H1 (cell line): ENCODE results near the gene ANXA3. TPM values are rescaled to one million over a fixed set of nuclear protein-coding genes. Genes with fewer than 3 reads are reported as not detected.

Experiments
- CTCF ChIA-PET: fragments of 300-600 bp; sonication (Branson Sonifier 250); formaldehyde crosslinking; loops from one replicate; lab custom pipeline; 2021; ENCODE audit not compliant: partially characterized antibody; lab: Charles Lee
- POLR2A ChIA-PET: fragments of 300-600 bp; sonication (Branson Sonifier 250); formaldehyde crosslinking; loops from one replicate; lab custom pipeline; 2021; ENCODE audit warnings: inconsistent platforms; ENCODE audit not compliant: partially characterized antibody; lab: Charles Lee
- DNase-seq, 2 experiments: peaks; one replicate each; pipeline versions ENCODE4 v3.0.0 to v3.0.0-alpha.2; 2010 to 2022; ENCODE audit warnings: low spot score in 2 of 2, low read depth in 1 of 2, mixed read lengths in 1 of 2
- FAIRE-seq: peaks from 2 replicates; lab custom pipeline; 2011; peaks lifted over from hg19 to GRCh38; lab: Jason Lieb, UNC
- H2AFZ ChIP-seq: 2 replicates; pipeline ENCODE4 v1.8.1; 2012; ENCODE audit warnings: low read length, inconsistent platforms
- H2AK5ac ChIP-seq: 2 replicates; pipeline ENCODE4 v1.6.1; 2013; ENCODE audit warnings: low read depth, low read length
- H2BK120ac ChIP-seq: replicated peaks from 2 replicates; pipeline ENCODE3; 2013; ENCODE audit warnings: low read depth, low read length, inconsistent platforms
- H2BK12ac ChIP-seq: 2 replicates; pipeline ENCODE4 v1.6.1; 2013; ENCODE audit warnings: low read depth, low read length
- H2BK15ac ChIP-seq: 2 replicates; pipeline ENCODE4 v1.6.1; 2013; ENCODE audit warnings: low read length
- H2BK20ac ChIP-seq: 2 replicates; pipeline ENCODE4 v1.6.1; 2013; ENCODE audit warnings: low read length
- H2BK5ac ChIP-seq: 2 replicates; pipeline ENCODE4 v1.6.1; 2013; ENCODE audit warnings: low read depth, low read length
- H3K14ac ChIP-seq: 2 replicates; pipeline ENCODE4 v1.6.1; 2013; ENCODE audit warnings: inconsistent platforms; ENCODE audit not compliant: insufficient read length
- H3K18ac ChIP-seq: 2 replicates; pipeline ENCODE4 v1.6.1; 2013; ENCODE audit warnings: low read length; ENCODE audit errors: extremely low read depth
- H3K23ac ChIP-seq: 2 replicates; pipeline ENCODE4 v1.6.1; 2013; ENCODE audit warnings: inconsistent platforms; ENCODE audit not compliant: insufficient read length
- H3K23me2 ChIP-seq: 2 replicates; pipeline ENCODE4 v1.6.1; 2013; ENCODE audit warnings: low read depth, low read length
- H3K27ac ChIP-seq: 2 replicates; pipeline ENCODE4 v1.6.1; 2011; ENCODE audit warnings: low read depth, low read length, inconsistent platforms
- H3K27me3 ChIP-seq, 4 experiments: replicated peaks in 1 of 4; 1 replicate in 1 of 4; 2 replicates in 3 of 4; pipeline versions ENCODE4 v1.6.1 to v1.8.1; 2011 to 2013; ENCODE audit warnings: low read length in 3 of 4, mild to moderate bottlenecking in 3 of 4, inconsistent platforms in 2 of 4, mixed read lengths in 2 of 4, moderate library complexity in 1 of 4; ENCODE audit not compliant: control insufficient read depth in 3 of 4, insufficient read depth in 3 of 4; ENCODE audit errors: extremely low read depth in 1 of 4
- H3K36me3 ChIP-seq, 4 experiments: 2 replicates each; pipeline versions ENCODE4 v1.6.1 to v1.8.1; 2011 to 2013; ENCODE audit warnings: mild to moderate bottlenecking in 4 of 4, low read length in 3 of 4, moderate library complexity in 2 of 4, control low read depth in 1 of 4, inconsistent platforms in 1 of 4; ENCODE audit not compliant: insufficient read depth in 4 of 4, control insufficient read depth in 2 of 4
- H3K4ac ChIP-seq: replicated peaks from 2 replicates; pipeline ENCODE3; 2013; ENCODE audit warnings: low read length, low read depth, mixed read lengths, inconsistent platforms; ENCODE audit not compliant: insufficient read length
- H3K4me1 ChIP-seq, 4 experiments: replicated peaks in 1 of 4; 1 replicate in 1 of 4; 2 replicates in 3 of 4; pipeline versions ENCODE4 v1.6.1 to v1.8.1; 2011 to 2013; ENCODE audit warnings: low read length in 3 of 4, inconsistent platforms in 2 of 4, mixed read lengths in 1 of 4; ENCODE audit not compliant: insufficient read depth in 4 of 4, control insufficient read depth in 3 of 4
- H3K4me2 ChIP-seq, 2 experiments: 2 replicates each; pipeline versions ENCODE4 v1.6.1 to v1.8.1; 2011 to 2013; ENCODE audit warnings: low read depth in 2 of 2, low read length in 2 of 2, control low read depth in 1 of 2, inconsistent platforms in 1 of 2, mild to moderate bottlenecking in 1 of 2; ENCODE audit not compliant: insufficient read depth in 1 of 2
- H3K4me3 ChIP-seq, 4 experiments: fragments of 200-600, 300-600 bp in 1 of 4; sonication (generic), shearing (Covaris generic), sonication (Bioruptor Twin) in 1 of 4; 2 replicates each; pipeline versions ENCODE4 v1.5.1 to v1.8.1; 2011 to 2016; ENCODE audit warnings: low read length in 4 of 4, low read depth in 3 of 4, control low read depth in 2 of 4, inconsistent platforms in 2 of 4, mild to moderate bottlenecking in 2 of 4, mixed read lengths in 1 of 4, moderate library complexity in 1 of 4; ENCODE audit not compliant: insufficient read depth in 2 of 4; ENCODE audit errors: extremely low read depth in 1 of 4
- H3K56ac ChIP-seq: replicated peaks from 2 replicates; pipeline ENCODE3; 2013; ENCODE audit warnings: low read depth, mild to moderate bottlenecking, mixed read lengths, low read length, inconsistent platforms; ENCODE audit not compliant: insufficient read length
- H3K79me1 ChIP-seq: 2 replicates; pipeline ENCODE4 v1.6.1; 2013; ENCODE audit warnings: low read depth, low read length, control low read depth
- H3K79me2 ChIP-seq, 2 experiments: 2 replicates each; pipeline versions ENCODE4 v1.6.1 to v1.8.1; 2012 to 2013; ENCODE audit warnings: low read length in 2 of 2, mild to moderate bottlenecking in 2 of 2, inconsistent platforms in 1 of 2; ENCODE audit not compliant: insufficient read depth in 2 of 2, control insufficient read depth in 1 of 2
- H3K9ac ChIP-seq, 4 experiments: replicated peaks in 1 of 4; 1 replicate in 1 of 4; 2 replicates in 3 of 4; pipeline versions ENCODE4 v1.6.1 to v1.8.1; 2011 to 2013; ENCODE audit warnings: low read depth in 3 of 4, low read length in 3 of 4, control low read depth in 2 of 4, mild to moderate bottlenecking in 2 of 4, moderate library complexity in 2 of 4, inconsistent platforms in 1 of 4; ENCODE audit errors: extremely low read depth in 1 of 4
- H3K9me3 ChIP-seq, 2 experiments: 2 replicates each; pipeline versions ENCODE4 v1.6.1 to v1.8.1; 2012 to 2013; ENCODE audit warnings: mild to moderate bottlenecking in 2 of 2, moderate library complexity in 2 of 2, control low read depth in 1 of 2, inconsistent platforms in 1 of 2, low read depth in 1 of 2, low read length in 1 of 2, mixed read lengths in 1 of 2; ENCODE audit not compliant: insufficient read depth in 2 of 2
- H4K20me1 ChIP-seq, 2 experiments: replicated peaks in 1 of 2; 2 replicates each; pipeline versions ENCODE3 to v1.8.1; 2011 to 2013; ENCODE audit warnings: inconsistent platforms in 2 of 2, low read length in 2 of 2, mild to moderate bottlenecking in 1 of 2; ENCODE audit not compliant: insufficient read depth in 2 of 2, control insufficient read depth in 1 of 2
- H4K5ac ChIP-seq: 2 replicates; pipeline ENCODE4 v1.6.1; 2013; ENCODE audit warnings: low read length, low read depth, mixed read lengths, inconsistent platforms; ENCODE audit not compliant: insufficient read length
- H4K8ac ChIP-seq: 2 replicates; pipeline ENCODE4 v1.8.0; 2013; ENCODE audit warnings: mild to moderate bottlenecking, moderate library complexity, low read length, inconsistent platforms; ENCODE audit not compliant: insufficient read depth; ENCODE audit errors: extremely low read depth
- H4K91ac ChIP-seq: replicated peaks from 2 replicates; pipeline ENCODE3; 2013; ENCODE audit warnings: low read length, mixed read lengths, inconsistent platforms; ENCODE audit not compliant: insufficient read length
- CEBPB ChIP-seq: IDR thresholded peaks from 2 replicates; pipeline ENCODE4 v1.6.1; 2012; ENCODE audit warnings: low read depth, low read length
- FOSL1 ChIP-seq: IDR thresholded peaks from 2 replicates; pipeline ENCODE4 v1.6.1; 2011; ENCODE audit warnings: mild to moderate bottlenecking, low read depth, low read length, moderate library complexity; ENCODE audit not compliant: insufficient read depth
- GTF2F1 ChIP-seq: IDR thresholded peaks from 2 replicates; pipeline ENCODE4 v1.6.1; 2012; ENCODE audit warnings: low read depth, low read length, improper control_type of control experiment, borderline replicate concordance
- HDAC2 ChIP-seq, 2 experiments: fragments of 300-600 bp in 1 of 2; sonication (generic) in 1 of 2; IDR thresholded peaks; 2 replicates each; pipeline ENCODE4 v1.6.1; 2011 to 2012; ENCODE audit warnings: low read depth in 2 of 2, low read length in 2 of 2, mild to moderate bottlenecking in 2 of 2, moderate library complexity in 2 of 2, borderline replicate concordance in 1 of 2, inconsistent platforms in 1 of 2
- JUND ChIP-seq: IDR thresholded peaks from 2 replicates; pipeline ENCODE4 v1.6.1; 2011; ENCODE audit warnings: mild to moderate bottlenecking, improper control_type of control experiment, low read length
- NANOG ChIP-seq: IDR thresholded peaks from 2 replicates; pipeline ENCODE4 v1.6.1; 2011; ENCODE audit warnings: low read length, low read depth, mild to moderate bottlenecking, inconsistent platforms; ENCODE audit not compliant: insufficient read depth, poor library complexity, severe bottlenecking
- NRF1 ChIP-seq: IDR thresholded peaks from 2 replicates; pipeline ENCODE4 v1.6.1; 2011; ENCODE audit warnings: mild to moderate bottlenecking, low read depth, low read length, improper control_type of control experiment
- PHF8 ChIP-seq: fragments of 200-600 bp; sonication (generic); conservative IDR thresholded peaks from 2 replicates; pipeline ENCODE4 v1.7.1; 2012; ENCODE audit warnings: low read depth, mild to moderate bottlenecking, inconsistent platforms, low read length, moderate library complexity
- POU5F1 ChIP-seq: IDR thresholded peaks from 2 replicates; pipeline ENCODE4 v1.6.1; 2011; ENCODE audit warnings: low read depth, mild to moderate bottlenecking, low read length, moderate library complexity
- RXRA ChIP-seq: IDR thresholded peaks from 2 replicates; pipeline ENCODE4 v1.6.1; 2011; ENCODE audit warnings: low read depth, mild to moderate bottlenecking, low read length, moderate library complexity; ENCODE audit not compliant: insufficient read depth
- SRF ChIP-seq: IDR thresholded peaks from 2 replicates; pipeline ENCODE4 v1.6.1; 2011; ENCODE audit warnings: mild to moderate bottlenecking, low read depth, low read length, moderate library complexity
- TEAD4 ChIP-seq: IDR thresholded peaks from 2 replicates; pipeline ENCODE4 v1.6.1; 2012; ENCODE audit warnings: low read depth, low read length, inconsistent platforms, mixed read lengths
- whole genome bisulfite sequencing, 2 experiments: shearing (Covaris generic) in 1 of 2; methylation state at CpG; one replicate each; pipeline versions ENCODE4 v1.1.6 to v1.1.7; 2013 to 2015; ENCODE audit warnings: low lambda C conversion rate in 2 of 2, mixed read lengths in 2 of 2, inconsistent platforms in 1 of 2, low coverage in 1 of 2, missing lambda C conversion rate in 1 of 2; ENCODE audit not compliant: insufficient replicate concordance in 2 of 2, insufficient coverage in 1 of 2, insufficient read length in 1 of 2; ENCODE audit errors: extremely low coverage in 1 of 2, missing lambda C conversion rate in 1 of 2; 5-methylcytosine and 5-hydroxymethylcytosine counted together
- polyA plus RNA-seq, 7 experiments: library from polyadenylated mRNA; depleted of rRNA in 3 of 7; stranded (reverse) in 5 of 7; unstranded in 2 of 7; fragments of >200 nt in 5 of 7; fragments of 200-250 nt in 2 of 7; gene quantifications; 1 replicate in 5 of 7; 2 replicates in 1 of 7; 4 replicates in 1 of 7; pipeline versions ENCODE4 v1.2.1 to v1.2.3, GENCODE V29; 2011 to 2013; ENCODE audit warnings: missing spikeins in 2 of 7, mixed read lengths in 2 of 7
- total RNA-seq: library from RNA; stranded (reverse); fragmentation: NEBNext Ultra II Directional; extraction: Animal tissue kit (Norgen Biotek cat#: 25700); gene quantifications from 2 replicates; pipeline ENCODE4 v1.2.1, GENCODE V29; 2021
- TF ChIP-seq, protein P1 (sequence below): IDR thresholded peaks from 2 replicates; pipeline ENCODE4 v1.6.1; 2012; ENCODE audit warnings: low read length, inconsistent platforms

The ANXA3 gene
- total and polyA plus RNA-seq, 2 of the 8 experiments (the other 6 are each of a cell fraction or from before 2014, with no cell fraction given) = 10.3 to 27.3 TPM

DNA sequence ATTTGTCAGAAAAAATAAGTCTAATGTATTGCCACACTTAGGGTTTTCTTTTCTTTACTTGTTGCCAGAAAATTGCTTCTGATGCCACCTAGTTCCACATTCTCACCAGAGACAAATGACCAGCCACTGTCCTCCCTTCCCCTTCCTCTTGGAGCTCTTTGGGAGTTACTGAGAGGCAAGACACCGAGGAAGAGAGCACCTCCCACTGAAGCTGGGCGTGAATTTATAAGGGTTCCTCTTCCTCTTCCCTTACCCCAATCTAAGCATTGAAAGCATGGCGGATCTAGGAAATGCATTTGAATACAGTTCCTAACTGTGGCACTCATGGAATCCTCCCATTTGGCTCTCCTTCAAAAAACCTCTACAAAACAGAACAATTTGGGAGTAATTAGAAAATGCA, 30.0 kb downstream of the ANXA3 start:
- H4K8ac ChIP-seq = no peak overlapping the region
- ChIA-PET POLR2A (no interaction called here), CTCF (interaction anchor here (5.1 kb wide), 1 partner anchor 10 kb away, joined by 37 read pairs; no protein-coding TSS in a partner anchor)
- no peak overlapping the region for H3K4me2 ChIP-seq
- no peaks in the 10 kb centered on the region for H3K36me3 ChIP-seq
- H2BK12ac ChIP-seq = no peak overlapping the region
- H3K79me1 ChIP-seq = no peaks in the 10 kb centered on the region
- no peak overlapping the region for H3K56ac ChIP-seq
- no peak overlapping the region for H2BK5ac ChIP-seq
- H2AFZ ChIP-seq = no peak overlapping the region
- H3K79me2 ChIP-seq = no peaks in the 10 kb centered on the region
- H3K27ac ChIP-seq = no peak overlapping the region
- peaks cover 0 to 4% (median 0%) of the 10 kb centered on the region in 4 experiments; a peak in 1 of 7 replicates for H3K4me1 ChIP-seq
- no peak overlapping the region for H4K5ac ChIP-seq
- H3K14ac ChIP-seq = no peak overlapping the region
- H3K4me3 ChIP-seq = no peak overlapping the region
- H2BK15ac ChIP-seq = no peak overlapping the region
- H3K27me3 ChIP-seq = no peaks in the 10 kb centered on the region
- 87% methylated on average over 3 of the region's 3 CpGs; no CpG with 5 or more reads in 1 of the 2 experiments for WGBS, 2 experiments
- no peak overlapping the region for H3K9ac ChIP-seq
- FAIRE-seq (no peak), DNase-seq (no peak)
- H2AK5ac ChIP-seq = no peak overlapping the region
- no peak overlapping the region for H3K23ac ChIP-seq
- H2BK20ac ChIP-seq = no peak overlapping the region
- H2BK120ac ChIP-seq = no peak overlapping the region
- H3K23me2 ChIP-seq = no peaks in the 10 kb centered on the region
- H3K18ac ChIP-seq = no peak overlapping the region
- H4K91ac ChIP-seq = no peak overlapping the region
- H4K20me1 ChIP-seq = peaks cover 0 to 4% of the 10 kb centered on the region in 2 experiments
- no peak overlapping the region for H3K4ac ChIP-seq
- H3K9me3 ChIP-seq = no peaks in the 10 kb centered on the region
- TF ChIP-seq PHF8 (no peak), RXRA (no peak), CEBPB (no peak), HDAC2 (IDR thresholded peaks at IDR 0.05; ENCODE audit: borderline replicate concordance in 1 of 2, low read depth in 2 of 2, low read length in 2 of 2) (no peak), NANOG (no peak), GTF2F1 (no peak), FOSL1 (no peak), SRF (no peak), POU5F1 (no peak), TEAD4 (no peak), JUND (no peak), NRF1 (no peak)
- TF ChIP-seq, protein P1, sequence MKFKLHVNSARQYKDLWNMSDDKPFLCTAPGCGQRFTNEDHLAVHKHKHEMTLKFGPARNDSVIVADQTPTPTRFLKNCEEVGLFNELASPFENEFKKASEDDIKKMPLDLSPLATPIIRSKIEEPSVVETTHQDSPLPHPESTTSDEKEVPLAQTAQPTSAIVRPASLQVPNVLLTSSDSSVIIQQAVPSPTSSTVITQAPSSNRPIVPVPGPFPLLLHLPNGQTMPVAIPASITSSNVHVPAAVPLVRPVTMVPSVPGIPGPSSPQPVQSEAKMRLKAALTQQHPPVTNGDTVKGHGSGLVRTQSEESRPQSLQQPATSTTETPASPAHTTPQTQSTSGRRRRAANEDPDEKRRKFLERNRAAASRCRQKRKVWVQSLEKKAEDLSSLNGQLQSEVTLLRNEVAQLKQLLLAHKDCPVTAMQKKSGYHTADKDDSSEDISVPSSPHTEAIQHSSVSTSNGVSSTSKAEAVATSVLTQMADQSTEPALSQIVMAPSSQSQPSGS = no peak
